ENCODE data around the gene RNF157.
A peak's percentile ranks its signal among the peaks of the same experiment; 100 is the strongest.

RNF157 gene

DNA sequence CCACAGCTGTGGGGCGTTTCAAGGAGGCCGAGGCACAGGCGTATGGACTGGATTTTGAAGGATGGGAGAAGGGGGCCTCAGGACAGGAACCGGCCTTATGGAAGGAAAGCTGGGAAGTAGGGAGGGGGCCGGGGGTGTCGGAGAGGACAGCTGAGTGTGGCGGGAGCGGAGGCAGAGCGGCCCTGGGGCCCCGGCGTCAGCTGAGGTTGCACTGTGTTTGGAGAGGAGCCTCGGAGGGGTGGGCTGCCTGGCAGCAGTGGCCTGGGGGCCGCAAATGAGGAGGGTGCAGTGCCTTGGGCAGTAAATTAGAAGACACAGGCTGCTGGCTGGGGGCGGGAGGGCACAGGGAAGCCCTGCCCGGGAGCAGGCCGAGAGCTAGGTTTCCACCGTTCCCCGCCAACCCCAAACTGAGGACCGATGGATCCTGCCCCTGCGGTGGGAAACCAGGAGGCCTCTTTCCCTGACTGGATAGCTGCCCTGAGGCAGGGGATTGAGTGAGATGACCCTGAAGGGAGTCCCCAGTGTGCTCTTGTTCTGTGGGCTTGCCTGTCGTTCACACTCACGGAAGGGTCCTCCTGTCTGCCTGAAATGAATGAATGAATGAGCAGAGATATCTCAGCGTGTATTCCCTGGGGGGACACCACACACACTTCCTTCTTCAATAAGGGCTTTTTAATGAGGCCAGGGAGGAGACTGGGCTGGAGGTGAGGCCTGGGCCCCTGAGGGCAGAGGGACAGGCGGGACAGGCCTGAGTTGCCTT is 117.7 kb downstream of the RNF157 start:
- no peak for DNase-seq (ENCODE audit: extremely low read depth, insufficient read length)
- TF ChIP-seq, protein P1, sequence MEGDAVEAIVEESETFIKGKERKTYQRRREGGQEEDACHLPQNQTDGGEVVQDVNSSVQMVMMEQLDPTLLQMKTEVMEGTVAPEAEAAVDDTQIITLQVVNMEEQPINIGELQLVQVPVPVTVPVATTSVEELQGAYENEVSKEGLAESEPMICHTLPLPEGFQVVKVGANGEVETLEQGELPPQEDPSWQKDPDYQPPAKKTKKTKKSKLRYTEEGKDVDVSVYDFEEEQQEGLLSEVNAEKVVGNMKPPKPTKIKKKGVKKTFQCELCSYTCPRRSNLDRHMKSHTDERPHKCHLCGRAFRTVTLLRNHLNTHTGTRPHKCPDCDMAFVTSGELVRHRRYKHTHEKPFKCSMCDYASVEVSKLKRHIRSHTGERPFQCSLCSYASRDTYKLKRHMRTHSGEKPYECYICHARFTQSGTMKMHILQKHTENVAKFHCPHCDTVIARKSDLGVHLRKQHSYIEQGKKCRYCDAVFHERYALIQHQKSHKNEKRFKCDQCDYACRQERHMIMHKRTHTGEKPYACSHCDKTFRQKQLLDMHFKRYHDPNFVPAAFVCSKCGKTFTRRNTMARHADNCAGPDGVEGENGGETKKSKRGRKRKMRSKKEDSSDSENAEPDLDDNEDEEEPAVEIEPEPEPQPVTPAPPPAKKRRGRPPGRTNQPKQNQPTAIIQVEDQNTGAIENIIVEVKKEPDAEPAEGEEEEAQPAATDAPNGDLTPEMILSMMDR (IDR thresholded peaks at IDR 0.05; ENCODE audit: insufficient read depth, low read length, poor library complexity, severe bottlenecking), result no peak
- no peaks in the 10 kb centered on the region for H3K36me3 ChIP-seq (ENCODE audit: control insufficient read depth, insufficient read depth, low read length)
- no peak overlapping the region for H3K4me3 ChIP-seq (replicated peaks; ENCODE audit: low read depth, low read length)
- H3K27me3 ChIP-seq (replicated peaks; ENCODE audit: control insufficient read depth, insufficient read depth, low read length), result no peaks in the 10 kb centered on the region

DNA sequence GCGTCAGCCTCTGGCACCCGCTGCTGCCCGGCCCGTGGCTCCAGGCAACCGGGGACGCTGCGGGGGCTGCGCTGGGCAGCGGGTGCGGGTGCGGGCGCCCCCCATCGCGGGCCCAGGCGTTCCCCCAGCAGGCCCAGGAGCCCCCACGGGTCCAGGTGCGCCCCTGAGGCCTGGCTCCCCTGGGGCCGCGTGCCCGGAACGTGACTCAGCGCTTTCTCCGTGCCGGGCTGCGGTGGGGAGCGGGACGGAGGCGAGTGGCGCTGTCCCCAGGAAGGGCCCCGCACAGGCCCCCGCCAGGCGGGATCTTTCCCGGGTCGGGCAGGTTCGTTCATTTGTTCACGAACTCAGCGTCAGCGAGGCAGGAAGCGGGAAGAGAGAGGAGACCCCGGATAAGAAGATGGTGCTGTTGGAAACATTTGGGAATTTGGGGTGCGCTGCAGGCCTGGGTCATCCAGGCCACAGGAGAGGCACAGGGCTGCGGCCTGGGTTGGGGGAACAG is 118.3 kb downstream of the RNF157 start:
- no peak for DNase-seq (ENCODE audit: extremely low read depth, insufficient read length)
- peak overlapping the region; percentile 54 for H3K4me3 ChIP-seq (replicated peaks; ENCODE audit: low read depth, low read length)

DNA sequence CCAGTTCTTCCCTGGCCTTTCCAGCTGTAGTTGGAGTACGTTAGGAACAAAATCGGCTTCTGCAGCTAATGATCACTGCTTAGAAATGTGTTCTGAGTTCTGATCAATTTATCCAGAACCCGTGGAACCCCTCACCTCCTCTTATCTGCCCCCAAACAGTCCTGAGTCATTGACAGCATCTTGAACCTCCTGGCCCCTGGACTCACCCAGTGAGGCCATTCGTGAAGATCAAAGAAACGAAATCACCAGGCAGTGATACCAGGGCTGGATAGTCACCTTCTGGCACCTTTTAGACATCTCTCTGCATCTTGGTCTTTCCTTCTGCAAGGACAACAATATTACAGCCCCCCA is 119.7 kb downstream of the RNF157 start:
- TF ChIP-seq, protein P1 (IDR thresholded peaks at IDR 0.05; ENCODE audit: insufficient read depth, low read length, poor library complexity, severe bottlenecking), result no peak
- Histone ChIP-seq H3K27me3 (replicated peaks; ENCODE audit: control insufficient read depth, insufficient read depth, low read length) (no peaks in the 10 kb centered on the region), H3K4me3 (replicated peaks; ENCODE audit: low read depth, low read length) (no peak overlapping the region), H3K36me3 (ENCODE audit: control insufficient read depth, insufficient read depth, low read length) (no peaks in the 10 kb centered on the region)
- no peak for DNase-seq (ENCODE audit: extremely low read depth, insufficient read length)

More for the DNA sequence above, 118.3 kb downstream of the RNF157 start:
- no peaks in the 10 kb centered on the region for H3K27me3 ChIP-seq (replicated peaks; ENCODE audit: control insufficient read depth, insufficient read depth, low read length)
- no peaks in the 10 kb centered on the region for H3K36me3 ChIP-seq (ENCODE audit: control insufficient read depth, insufficient read depth, low read length)
- TF ChIP-seq, protein P1 (IDR thresholded peaks at IDR 0.05; ENCODE audit: insufficient read depth, low read length, poor library complexity, severe bottlenecking), result no peak

- H3K4me3 ChIP-seq (replicated peaks; ENCODE audit: low read depth, low read length), result no peak overlapping the region
These were observed 120.6 kb downstream of the RNF157 start for GRCh38 chr17:76119409-76120371.

GRCh38 chr17:76115138-76115754 is 125.0 kb downstream of the RNF157 start:
- H3K27me3 ChIP-seq (replicated peaks; ENCODE audit: control insufficient read depth, insufficient read depth, low read length), result no peaks in the 10 kb centered on the region
- TF ChIP-seq, protein P1 (IDR thresholded peaks at IDR 0.05; ENCODE audit: insufficient read depth, low read length, poor library complexity, severe bottlenecking), result no peak
- no peaks in the 10 kb centered on the region for H3K36me3 ChIP-seq (ENCODE audit: control insufficient read depth, insufficient read depth, low read length)
- DNase-seq (ENCODE audit: extremely low read depth, insufficient read length), result no peak
- H3K4me3 ChIP-seq (replicated peaks; ENCODE audit: low read depth, low read length), result no peak overlapping the region

More at GRCh38 chr17:76119409-76120371, 120.6 kb downstream of the RNF157 start:
- Histone ChIP-seq H3K27me3 (replicated peaks; ENCODE audit: control insufficient read depth, insufficient read depth, low read length) (no peaks in the 10 kb centered on the region), H3K36me3 (ENCODE audit: control insufficient read depth, insufficient read depth, low read length) (no peaks in the 10 kb centered on the region)
- TF ChIP-seq, protein P1 (IDR thresholded peaks at IDR 0.05; ENCODE audit: insufficient read depth, low read length, poor library complexity, severe bottlenecking), result no peak
- no peak for DNase-seq (ENCODE audit: extremely low read depth, insufficient read length)

All from GM06990 (cell line).